Upper lobe of left lung (tissue), 6 donors: ENCODE data around the gene HNF1A. TPM values are rescaled to one million over a fixed set of nuclear protein-coding genes. Genes with fewer than 3 reads are reported as not detected.
"Not testable (repeated sequence)": the region's sequence is repeated elsewhere in the genome, so short reads cannot be mapped to it uniquely, and the experiment has no call there.

ENCODE experiments used
- ATAC-seq, 2 donors: fragments of 200-7000 bp; cut with Tn5 transposase; one replicate each; pipeline ENCODE4 v1.9.1; 2022; ENCODE audit warnings: mild to moderate bottlenecking in 2 of 2, moderate library complexity in 2 of 2; ENCODE audit not compliant: low FRiP score in 2 of 2
- DNase-seq, 2 donors: peaks; one replicate each; pipeline ENCODE4 v3.0.0-alpha.2; 2019 to 2020
- H3K27ac ChIP-seq, 4 donors: fragments of 200-600 bp; sonication (generic); one replicate each; pipeline ENCODE4 v1.5.1; 2016 to 2019
- H3K27me3 ChIP-seq, 4 donors: fragments of 200-600 bp; sonication (generic); one replicate each; pipeline ENCODE4 v1.5.1; 2017 to 2019
- H3K36me3 ChIP-seq, 4 donors: fragments of 200-600 bp; sonication (generic); one replicate each; pipeline ENCODE4 v1.5.1; 2016 to 2019
- H3K4me1 ChIP-seq, 4 donors: fragments of 200-600 bp; sonication (generic); one replicate each; pipeline ENCODE4 v1.5.1; 2018 to 2019
- H3K4me3 ChIP-seq, 4 donors: fragments of 200-600 bp; sonication (generic); one replicate each; pipeline ENCODE4 v1.5.1; 2017 to 2019; ENCODE audit warnings: mild to moderate bottlenecking in 2 of 4, moderate library complexity in 1 of 4
- H3K9me3 ChIP-seq, 4 donors: fragments of 200-600 bp; sonication (generic); one replicate each; pipeline ENCODE4 v1.5.1; 2018 to 2019
- CTCF ChIP-seq, 6 experiments: fragments of 450-650 bp in 4 of 6; fragments of 200-600 bp in 2 of 6; sonication (generic) in 2 of 6; IDR thresholded peaks; one replicate each; pipeline ENCODE4 v1.5.1; 2016 to 2019; ENCODE audit warnings: antibody characterized with exemption in 6 of 6
- EP300 ChIP-seq, 4 donors: sonication (generic); formaldehyde crosslinking; IDR thresholded peaks; one replicate each; pipeline ENCODE4 v1.5.1; 2017; ENCODE audit warnings: antibody characterized with exemption in 4 of 4, control low read depth in 2 of 4
- POLR2A ChIP-seq, 4 donors: fragments of 450-650 bp; IDR thresholded peaks; one replicate each; pipeline ENCODE4 v1.5.1; 2016 to 2017; ENCODE audit warnings: antibody characterized with exemption in 4 of 4, mild to moderate bottlenecking in 2 of 4
- POLR2AphosphoS5 ChIP-seq, 2 donors: sonication (generic); formaldehyde crosslinking; IDR thresholded peaks; one replicate each; pipeline ENCODE4 v1.5.1; 2017; ENCODE audit warnings: antibody characterized with exemption in 2 of 2
- WGBS, 2 donors: methylation state at CpG; one replicate each; pipeline ENCODE4 v1.1.5; 2017 to 2018; 5-methylcytosine and 5-hydroxymethylcytosine counted together
- total RNA-seq, 6 donors: library from RNA; depleted of rRNA in 4 of 6; stranded (reverse); fragments of >200 nt in 4 of 6; gene quantifications; one replicate each; pipeline versions ENCODE4 v1.1.0 to v1.2.1, GENCODE V29; 2016 to 2021
- donor health status: DM: no; HTN: no; CAD: no; lungs with moderate emphysema.
- donor health status: DM: no; HTN: yes; CAD: no; lungs with severe emphysema.

Gene HNF1A
- total RNA-seq, 6 donors from 2014 or later: 0.24 to 0.30 TPM; not detected in 4

GRCh38 chr12:121034616-121035305 lies 56.4 kb downstream of the HNF1A start:
- peak overlapping the region in 1 of 4 donors; percentile 8 for H3K27ac ChIP-seq
- H3K36me3 ChIP-seq: no peaks in the 10 kb centered on the region
- no peak for TF ChIP-seq POLR2AphosphoS5 (IDR thresholded peaks at IDR 0.05)
- TF ChIP-seq CTCF (IDR thresholded peaks at IDR 0.05): no peak
- TF ChIP-seq EP300 (IDR thresholded peaks at IDR 0.05): no peak
- no peak for TF ChIP-seq POLR2A (IDR thresholded peaks at IDR 0.05)
- no peak overlapping the region for H3K4me3 ChIP-seq
- peaks cover 6 to 20% (median 10%) of the 10 kb centered on the region in 4 donors for H3K4me1 ChIP-seq
- no peaks in the 10 kb centered on the region for H3K27me3 ChIP-seq
- 76 to 78% methylated on average over 9 of the region's 9 CpGs for WGBS, 2 donors
- H3K9me3 ChIP-seq: no peaks in the 10 kb centered on the region
- DNase-seq (no peak), ATAC-seq (no peak)

GRCh38 chr12:121036810-121037326 lies 58.5 kb downstream of the HNF1A start:
- ATAC-seq (no peak), DNase-seq (no peak)
- TF ChIP-seq EP300 (IDR thresholded peaks at IDR 0.05) (no peak), POLR2A (IDR thresholded peaks at IDR 0.05) (no peak), POLR2AphosphoS5 (IDR thresholded peaks at IDR 0.05) (no peak), CTCF (IDR thresholded peaks at IDR 0.05) (no peak)
- Histone ChIP-seq H3K4me1 (peaks cover 6 to 20% (median 10%) of the 10 kb centered on the region in 4 donors), H3K27me3 (no peaks in the 10 kb centered on the region), H3K9me3 (no peaks in the 10 kb centered on the region), H3K36me3 (no peaks in the 10 kb centered on the region), H3K27ac (no peak overlapping the region), H3K4me3 (peak overlapping the region in 1 of 4 donors; percentile 61)
- 71 to 76% methylated on average over 6 of the region's 6 CpGs for WGBS, 2 donors

- ATAC-seq: peak; percentile 85 to 86
- 21 to 24% methylated on average over 10 to 13 of the region's 13 CpGs for WGBS, 2 donors
- Histone ChIP-seq H3K27me3 (no peaks in the 10 kb centered on the region), H3K4me1 (peaks cover 5 to 20% (median 8%) of the 10 kb centered on the region in 4 donors), H3K36me3 (no peaks in the 10 kb centered on the region), H3K9me3 (no peaks in the 10 kb centered on the region), H3K27ac (peak within 1 kb of the TSS; percentile 35 to 78 (median 76)), H3K4me3 (peak within 1 kb of the TSS; percentile 37 to 61 (median 54))
- DNase-seq: peak in 1 of 2 donors; percentile 64
- TF ChIP-seq POLR2A (IDR thresholded peaks at IDR 0.05) (peak in 3 of 4 donors; percentile 41 to 82 (median 48)), CTCF (IDR thresholded peaks at IDR 0.05) (no peak), EP300 (IDR thresholded peaks at IDR 0.05) (no peak), POLR2AphosphoS5 (IDR thresholded peaks at IDR 0.05) (peak; percentile 28 to 65)
These were observed 60.7 kb downstream of the HNF1A start, which contains the start of gene OASL for GRCh38 chr12:121038861-121039668. OASL (minus strand) TSS chr12:121039246; CDS start chr12:121038971, 275 bp downstream.

- TF ChIP-seq POLR2A (IDR thresholded peaks at IDR 0.05) (no peak), EP300 (IDR thresholded peaks at IDR 0.05) (no peak), CTCF (IDR thresholded peaks at IDR 0.05) (no peak), POLR2AphosphoS5 (IDR thresholded peaks at IDR 0.05) (no peak)
- DNase-seq (no peak), ATAC-seq (no peak)
- Histone ChIP-seq H3K36me3 (no peaks in the 10 kb centered on the region), H3K9me3 (no peaks in the 10 kb centered on the region), H3K4me3 (no peak overlapping the region), H3K27ac (no peak overlapping the region), H3K27me3 (no peaks in the 10 kb centered on the region), H3K4me1 (peaks cover 5 to 9% (median 7%) of the 10 kb centered on the region in 4 donors)
- 80 to 89% methylated on average over 4 of the region's 4 CpGs for WGBS, 2 donors
These were observed 64.7 kb downstream of the HNF1A start for GRCh38 chr12:121043067-121043466.

GRCh38 chr12:121047400-121047799 lies 69.1 kb downstream of the HNF1A start:
- H3K9me3 ChIP-seq, DNase-seq, H3K36me3 ChIP-seq, H3K4me3 ChIP-seq, H3K27ac ChIP-seq, ATAC-seq, H3K4me1 ChIP-seq, H3K27me3 ChIP-seq: not testable (repeated sequence)
- WGBS, 2 donors: 86% methylated on average over 12 of the region's 12 CpGs
